Body of pancreas (tissue), 4 donors: ENCODE results near the gene SHLD1.

Source experiments
- CTCF ChIP-seq, 7 experiments: fragments of 450-650 bp in 4 of 7; fragments of 200-600 bp in 3 of 7; sonication (generic) in 3 of 7; IDR thresholded peaks; one replicate each; pipeline ENCODE4 v1.5.1; 2016 to 2019; ENCODE audit warnings: antibody characterized with exemption in 7 of 7
- POLR2A ChIP-seq, 3 donors: fragments of 450-650 bp; IDR thresholded peaks; one replicate each; pipeline ENCODE4 v1.6.1; 2016; ENCODE audit warnings: antibody characterized with exemption in 3 of 3, mild to moderate bottlenecking in 2 of 3

DNA sequence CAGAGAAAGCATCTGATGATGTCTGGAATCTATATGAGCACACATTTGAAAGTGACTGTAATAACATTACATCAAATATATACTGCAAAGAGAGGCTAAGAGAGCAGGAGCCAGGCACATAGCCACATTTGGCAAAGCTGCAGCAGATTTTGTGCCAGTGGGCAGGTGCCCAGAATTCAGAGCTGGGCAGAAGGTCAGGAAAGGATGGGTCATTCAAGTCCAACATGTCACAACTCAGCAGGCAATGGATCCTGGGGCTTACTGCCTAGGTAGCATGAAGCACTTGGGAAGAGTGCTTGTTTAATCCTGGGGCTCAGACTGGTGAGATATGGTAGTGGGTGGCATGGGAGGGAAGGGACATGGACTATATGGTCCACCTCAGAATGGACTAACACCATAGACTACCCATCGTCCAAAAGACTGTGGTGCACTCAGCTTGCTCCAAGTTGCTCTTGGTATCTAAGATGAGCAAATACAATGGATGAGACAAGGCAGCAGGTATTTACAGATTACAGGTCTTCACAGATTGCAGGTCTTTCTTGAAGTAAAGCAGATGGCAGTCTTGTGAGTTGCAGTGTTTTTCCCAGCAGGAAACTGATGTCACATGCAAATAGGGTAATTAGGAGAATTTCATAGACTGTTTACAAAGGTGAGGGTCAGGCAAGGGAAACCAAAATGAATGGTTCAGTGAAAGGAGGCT, 31.2 kb upstream of the SHLD1 start:
- no peak for TF ChIP-seq CTCF (IDR thresholded peaks at IDR 0.05)
- no peak for TF ChIP-seq POLR2A (IDR thresholded peaks at IDR 0.05)
